HG03045 (cell line): ENCODE data around the gene PDZD7.

ENCODE experiments used
- ATAC-seq: cut with Tn5 transposase; IDR thresholded peaks from one replicate; pipeline ENCODE4 v1.9.1; 2021; ENCODE audit warnings: mild to moderate bottlenecking, moderate library complexity; ENCODE audit not compliant: unreplicated experiment

PDZD7 gene

DNA sequence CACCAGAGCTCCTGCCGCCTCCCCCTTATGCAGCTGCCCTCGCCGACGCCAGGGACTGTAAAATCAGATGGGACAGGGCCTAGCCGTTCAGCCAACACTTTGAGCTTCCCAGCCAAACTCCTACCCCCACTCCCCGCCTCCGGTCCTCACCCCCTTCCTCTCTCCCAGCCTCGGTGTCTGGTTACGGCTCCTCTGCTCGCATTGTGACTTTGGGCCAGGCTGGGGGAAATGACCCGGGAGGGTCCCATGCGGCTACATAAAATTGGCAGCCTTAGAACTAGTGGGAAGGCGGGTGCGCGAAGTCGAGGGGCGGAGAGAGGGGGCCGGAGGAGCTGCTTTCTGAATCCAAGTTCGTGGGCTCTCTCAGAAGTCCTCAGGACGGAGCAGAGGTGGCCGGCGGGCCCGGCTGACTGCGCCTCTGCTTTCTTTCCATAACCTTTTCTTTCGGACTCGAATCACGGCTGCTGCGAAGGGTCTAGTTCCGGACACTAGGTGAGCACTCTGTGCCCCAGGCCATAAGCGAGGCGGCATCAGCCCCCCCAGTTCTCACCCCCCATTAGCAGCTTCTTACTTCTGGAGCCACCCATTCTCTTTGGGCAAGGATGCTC lies 30.8 kb upstream of the PDZD7 start, which contains the start of gene KAZALD1:
Gene KAZALD1 (plus strand): TSS at position 366 of the 608 bp plus-strand sequence. CDS start 604 bp downstream, outside the sequence.
- ATAC-seq = no peak

DNA sequence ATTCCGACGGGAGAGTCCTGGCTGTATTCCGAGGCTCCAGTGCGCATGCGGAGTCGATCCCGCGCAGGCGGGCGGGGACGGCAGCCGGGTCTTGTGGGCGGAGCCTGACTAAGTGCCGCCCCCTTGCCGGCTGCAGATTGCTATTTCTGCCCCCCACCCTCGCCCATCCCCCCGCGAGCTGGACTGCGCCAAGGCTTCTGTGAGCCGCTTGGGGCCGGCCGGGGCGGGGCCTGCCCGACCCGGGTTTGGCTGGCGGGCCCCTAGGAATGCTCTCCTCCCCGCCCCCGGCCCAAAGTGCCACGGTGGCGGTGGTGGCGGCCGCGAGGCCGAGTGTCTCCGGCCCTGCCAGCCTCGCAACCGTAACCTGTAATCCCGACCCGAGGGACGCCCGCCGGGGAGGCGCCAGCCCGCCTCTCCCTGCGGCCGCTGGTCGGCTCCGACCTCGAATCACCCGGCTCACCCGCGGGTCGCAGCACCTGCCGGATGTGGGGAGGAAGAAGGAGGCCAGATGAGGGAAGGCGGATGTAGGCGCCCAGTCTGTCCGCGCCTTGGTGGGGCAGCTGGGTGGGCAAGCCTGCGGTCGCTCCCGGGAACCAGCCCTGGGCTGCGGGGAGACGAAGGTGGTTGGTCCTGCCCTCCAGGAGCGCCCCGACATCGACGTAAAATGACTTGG lies 30.2 kb upstream of the PDZD7 start:
- peak; percentile 63 for ATAC-seq

GRCh38 chr10:101060036-101060950 lies 29.4 kb upstream of the PDZD7 start:
- ATAC-seq = peak; percentile 35

DNA sequence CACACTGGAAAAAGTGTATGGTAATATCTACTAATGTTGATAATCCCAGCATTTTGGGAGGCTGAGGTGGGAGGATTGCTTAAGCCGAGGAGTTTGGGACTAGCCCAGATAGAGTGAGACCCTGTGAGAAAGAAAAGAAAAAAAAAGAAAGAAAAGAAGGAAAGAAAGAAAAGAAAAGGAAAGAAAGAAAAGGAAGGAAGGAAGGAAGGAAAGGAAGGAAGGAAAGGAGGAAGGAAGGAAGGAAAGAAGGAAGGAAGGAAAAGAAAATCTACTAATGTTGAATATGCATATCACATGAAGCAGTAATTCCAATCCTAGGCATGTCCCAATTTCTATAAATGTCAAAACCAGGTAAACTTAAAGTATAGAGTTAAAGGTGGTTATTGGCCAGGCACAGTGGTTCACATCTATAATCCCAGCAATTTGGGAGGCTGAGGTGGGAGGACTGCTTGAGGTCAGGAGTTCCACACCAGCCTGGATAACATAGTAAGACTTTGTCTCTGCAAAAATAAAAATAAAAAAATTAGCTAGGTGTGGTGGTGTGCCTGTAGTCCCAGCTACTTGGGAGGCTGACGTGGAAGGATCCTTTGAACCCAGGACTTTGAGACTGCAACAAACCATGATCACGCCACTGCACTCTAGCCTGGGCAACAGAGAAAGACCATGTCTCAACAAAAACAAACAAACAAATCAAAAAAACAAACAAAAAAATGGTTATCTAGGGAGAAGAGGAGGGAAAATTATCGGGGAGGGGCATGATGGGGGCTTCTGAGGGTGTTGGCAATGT lies 25.6 kb upstream of the PDZD7 start:
- no peak for ATAC-seq

DNA sequence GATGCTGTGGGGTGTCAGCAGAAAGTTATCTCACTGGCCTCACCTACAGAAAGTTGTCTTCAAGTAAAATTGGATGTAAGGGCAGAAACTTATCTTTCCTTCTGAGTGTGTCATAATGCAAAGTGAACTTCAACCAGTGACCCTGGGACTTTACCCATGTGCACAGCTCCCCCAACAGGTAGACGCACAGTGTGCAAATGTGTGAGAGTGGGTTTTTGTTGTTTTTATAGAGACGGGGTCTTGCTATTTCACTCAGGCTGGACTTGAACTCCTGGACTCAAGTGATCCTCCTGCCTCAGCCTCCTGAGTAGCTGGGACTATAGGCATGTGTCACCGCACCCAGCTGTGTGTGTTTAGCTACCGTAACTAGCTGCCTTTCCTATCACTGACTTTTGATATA lies 24.5 kb upstream of the PDZD7 start:
- no peak for ATAC-seq

GRCh38 chr10:101054876-101055275 lies 23.9 kb upstream of the PDZD7 start:
- no peak for ATAC-seq

DNA sequence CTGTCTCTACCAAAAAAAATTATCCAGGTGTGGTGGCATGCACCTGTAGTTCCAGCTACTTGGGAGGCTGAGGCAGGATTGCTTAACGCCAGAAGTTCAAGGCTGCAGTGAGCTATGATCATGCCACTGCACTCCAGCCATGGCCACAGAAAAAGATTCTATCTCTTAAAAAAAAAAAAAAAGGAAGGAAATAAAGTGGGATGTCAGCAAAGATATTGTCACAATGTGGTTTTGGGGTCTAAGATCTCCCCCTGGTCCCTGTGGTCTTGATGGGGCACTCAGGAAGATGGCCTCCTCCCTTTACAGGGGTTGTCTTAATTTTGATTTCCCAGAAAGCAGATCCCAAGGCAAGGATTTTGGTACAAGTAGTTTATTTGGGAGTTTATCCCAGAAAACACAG lies 23.4 kb upstream of the PDZD7 start:
- no peak for ATAC-seq

DNA sequence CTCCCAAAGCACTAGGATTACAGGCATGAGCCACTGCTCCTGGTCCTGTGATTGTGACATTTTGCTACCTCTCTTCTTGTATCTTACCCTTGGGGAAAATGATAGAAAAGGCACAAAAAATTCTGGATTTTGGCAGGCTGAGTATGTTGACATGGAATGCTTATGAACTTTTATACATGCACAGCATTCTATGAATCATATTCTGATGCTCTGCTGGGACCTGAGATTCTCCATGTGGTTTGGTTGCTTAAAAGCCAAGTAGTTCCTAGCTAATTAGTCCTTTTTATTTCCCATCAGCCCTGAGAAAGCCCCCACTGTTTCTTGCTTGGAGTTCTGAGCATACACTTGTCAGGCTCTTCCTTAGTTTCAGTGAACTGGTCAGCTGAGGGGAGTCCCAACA lies 22.6 kb upstream of the PDZD7 start:
- ATAC-seq = no peak

DNA sequence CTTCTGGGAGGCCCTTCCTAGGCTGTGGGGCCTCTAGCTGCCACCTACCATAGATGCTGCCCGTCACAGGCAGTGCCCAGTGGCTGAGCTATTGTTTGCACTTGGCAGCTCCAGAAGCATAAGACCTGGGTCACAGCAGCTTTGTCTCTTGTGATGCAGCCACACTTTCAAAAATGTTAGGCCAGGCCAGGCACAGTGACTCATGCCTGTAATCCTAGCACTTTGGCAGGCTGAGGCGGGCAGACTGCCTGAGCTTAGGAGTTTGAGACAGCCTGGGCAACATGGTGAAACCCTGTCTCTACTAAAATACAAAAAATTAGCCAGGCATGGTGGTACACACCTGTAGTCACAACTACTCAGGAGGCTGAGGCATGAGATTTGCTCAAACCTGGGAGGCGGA lies 21.4 kb upstream of the PDZD7 start:
- no peak for ATAC-seq

GRCh38 chr10:101050208-101051069 lies 19.5 kb upstream of the PDZD7 start:
- ATAC-seq = peak; percentile 68

DNA sequence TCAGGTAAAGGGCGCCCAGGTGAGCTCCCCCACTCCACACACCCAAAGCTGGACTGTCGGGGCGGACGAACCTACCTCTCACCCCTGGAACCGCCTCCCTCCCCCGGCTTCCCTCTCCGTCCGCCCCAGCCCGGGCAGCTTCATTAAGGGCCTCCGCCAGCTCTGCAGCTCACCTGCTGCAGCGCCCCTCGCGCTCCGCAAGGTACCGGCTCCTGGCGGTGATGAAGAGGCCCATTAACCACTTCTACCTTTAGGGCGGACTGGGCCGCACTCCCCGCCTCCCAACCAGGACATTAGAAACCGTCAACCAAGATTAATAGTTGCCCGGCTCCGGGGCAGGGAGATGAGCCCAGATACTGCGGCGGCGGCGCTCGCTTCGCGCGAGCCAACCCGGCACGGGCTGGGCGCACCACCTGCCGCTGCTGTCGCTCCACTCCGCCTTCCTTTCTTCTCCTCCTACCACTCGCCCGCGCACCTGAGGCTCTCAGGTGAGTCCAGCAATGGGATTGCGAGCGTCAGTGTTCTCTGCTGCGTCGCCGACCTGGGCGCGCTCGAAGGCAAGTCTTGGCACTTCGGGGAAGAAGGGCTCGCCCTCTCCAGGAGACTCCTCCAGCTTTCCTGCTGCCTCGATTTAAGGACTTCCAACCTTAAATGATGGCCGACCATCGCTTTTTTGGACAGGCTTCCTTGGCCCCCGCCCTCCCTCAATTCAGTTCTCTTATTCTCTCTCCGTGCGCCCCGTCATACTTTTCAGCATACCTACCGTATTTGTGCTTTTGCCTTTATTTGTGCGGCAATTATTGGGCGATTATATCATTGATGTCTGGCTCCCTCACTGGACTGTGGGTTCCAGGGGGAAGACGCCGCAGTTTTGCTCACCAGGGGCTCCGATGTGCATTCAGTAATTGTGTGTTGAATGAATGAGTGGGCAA lies 17.3 kb upstream of the PDZD7 start:
- ATAC-seq = no peak

DNA sequence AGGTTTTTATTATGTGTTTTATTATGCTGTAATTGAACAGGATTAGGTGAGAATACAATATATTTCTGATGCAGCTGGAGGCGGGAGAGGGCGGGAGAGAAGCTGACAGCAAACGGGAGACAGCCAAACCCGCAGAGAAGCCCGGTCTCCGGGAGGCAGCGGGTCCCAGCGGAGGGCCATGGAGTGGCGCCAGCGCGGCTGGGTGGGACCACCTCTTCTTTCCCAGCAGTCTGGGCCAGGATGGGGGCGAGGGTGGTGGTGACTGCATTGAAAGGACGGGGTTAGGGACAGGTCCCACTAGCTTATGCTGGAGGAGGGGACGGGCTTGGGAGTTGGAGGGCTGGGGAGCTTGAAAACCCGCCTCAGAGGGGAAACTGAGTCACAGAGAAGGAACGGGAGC lies 16.3 kb upstream of the PDZD7 start:
- ATAC-seq = no peak

GRCh38 chr10:101046332-101047238 lies 15.7 kb upstream of the PDZD7 start:
- ATAC-seq = no peak

- no peak for ATAC-seq
Observed at GRCh38 chr10:101044117-101044516, 13.2 kb upstream of the PDZD7 start.

DNA sequence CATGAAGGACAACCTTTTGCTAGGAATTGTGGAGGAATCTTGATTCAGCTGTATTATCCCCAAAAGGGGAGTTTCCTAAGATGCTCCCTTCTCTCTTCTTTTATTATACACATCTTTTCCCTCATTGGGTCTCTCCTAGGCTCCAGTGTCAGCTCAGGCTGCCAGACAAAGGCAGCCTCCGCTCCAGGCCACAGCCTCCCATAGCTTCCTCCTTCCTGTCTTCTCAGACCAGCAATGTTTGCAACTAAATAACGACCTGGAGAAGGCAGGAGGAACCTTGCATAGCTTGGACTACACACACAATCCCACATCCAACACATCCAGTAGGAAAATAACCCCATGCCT lies 12.4 kb upstream of the PDZD7 start:
- no peak for ATAC-seq

GRCh38 chr10:101042667-101043362 lies 11.9 kb upstream of the PDZD7 start:
- ATAC-seq = peak; percentile 96

GRCh38 chr10:101042118-101042517 lies 11.2 kb upstream of the PDZD7 start:
- no peak for ATAC-seq
